GM23338 (cell line): Measurements from ENCODE around the gene THAP5. TPM values are rescaled to one million over a fixed set of nuclear protein-coding genes. Genes with fewer than 3 reads are reported as not detected.

Source experiments
- ATAC-seq: fragments of 200-7000 bp; cut with Tn5 transposase; 3 replicates; pipeline ENCODE4 v1.9.1; 2020
- DNase-seq: peaks from one replicate; pipeline ENCODE4 v3.0.0-alpha.2; 2015; ENCODE audit warnings: low spot score
- H2AFZ ChIP-seq: fragments of 200-600 bp; sonication (generic); 2 replicates; pipeline ENCODE4 v1.8.0; 2016; ENCODE audit warnings: antibody characterized with exemption, mild to moderate bottlenecking, moderate library complexity
- H3F3A ChIP-seq: fragments of 200-600 bp; sonication (generic); replicated peaks from 2 replicates; pipeline ENCODE4 v1.8.0; 2017; ENCODE audit warnings: antibody characterized with exemption, mixed run types, low read depth
- H3K27ac ChIP-seq: fragments of 200-600 bp; sonication (generic); 2 replicates; pipeline ENCODE4 v1.6.1; 2016; ENCODE audit warnings: low read depth
- H3K27me3 ChIP-seq: fragments of 200-600 bp; sonication (generic); 2 replicates; pipeline ENCODE4 v1.8.0; 2016; ENCODE audit warnings: mild to moderate bottlenecking, mixed run types, moderate library complexity; ENCODE audit not compliant: insufficient read depth
- H3K36me3 ChIP-seq: fragments of 200-600 bp; sonication (generic); 2 replicates; pipeline ENCODE4 v1.8.0; 2016; ENCODE audit warnings: mild to moderate bottlenecking; ENCODE audit not compliant: insufficient read depth
- H3K4me1 ChIP-seq: fragments of 200-600 bp; sonication (generic); 2 replicates; pipeline ENCODE4 v1.8.0; 2016; ENCODE audit warnings: mild to moderate bottlenecking, moderate library complexity; ENCODE audit not compliant: insufficient read depth
- H3K4me2 ChIP-seq: fragments of 200-600 bp; sonication (generic); 2 replicates; pipeline ENCODE4 v1.7.1; 2017; ENCODE audit warnings: mixed run types
- H3K4me3 ChIP-seq: fragments of 200-600 bp; sonication (generic); 2 replicates; pipeline ENCODE4 v1.6.1; 2016; ENCODE audit warnings: mixed run types
- H3K79me2 ChIP-seq: fragments of 200-600 bp; sonication (generic); replicated peaks from 2 replicates; pipeline ENCODE4 v1.8.0; 2017; ENCODE audit warnings: mild to moderate bottlenecking; ENCODE audit not compliant: insufficient read depth
- H3K9me2 ChIP-seq: fragments of 200-600 bp; sonication (generic); 2 replicates; pipeline ENCODE4 v1.8.0; 2017; ENCODE audit not compliant: insufficient read depth
- H4K20me1 ChIP-seq: fragments of 200-600 bp; sonication (generic); replicated peaks from 2 replicates; pipeline ENCODE4 v1.8.0; 2017; ENCODE audit warnings: mild to moderate bottlenecking; ENCODE audit not compliant: insufficient read depth
- H3K27ac Mint-ChIP-seq: 2 replicates; pipeline ENCODE4 v1.8.0; 2020; ENCODE audit warnings: inconsistent platforms, mild to moderate bottlenecking, moderate library complexity, mixed read lengths
- H3K27me3 Mint-ChIP-seq: 3 replicates; pipeline ENCODE4 v1.8.0; 2022; ENCODE audit warnings: low read depth, mild to moderate bottlenecking, moderate library complexity, mixed read lengths, inconsistent platforms; ENCODE audit not compliant: insufficient read depth, poor library complexity
- H3K36me3 Mint-ChIP-seq: 3 replicates; pipeline ENCODE4 v1.8.0; 2021; ENCODE audit warnings: low read depth, mild to moderate bottlenecking, inconsistent platforms, moderate library complexity, mixed read lengths
- H3K4me1 Mint-ChIP-seq: 3 replicates; pipeline ENCODE4 v1.8.0; 2020; ENCODE audit warnings: mild to moderate bottlenecking, inconsistent platforms, mixed read lengths
- H3K4me3 Mint-ChIP-seq: 3 replicates; pipeline ENCODE4 v1.8.0; 2021; ENCODE audit warnings: moderate library complexity, mild to moderate bottlenecking, inconsistent platforms, mixed read lengths
- H3K9me3 Mint-ChIP-seq: 3 replicates; pipeline ENCODE4 v1.8.0; 2020; ENCODE audit warnings: moderate library complexity, mild to moderate bottlenecking, inconsistent platforms, mixed read lengths
- CREB1 ChIP-seq: fragments of 250-450 bp; sonication (Bioruptor Pico); IDR thresholded peaks from 2 replicates; pipeline ENCODE4 v1.5.0; 2020; ENCODE audit warnings: low read depth, mild to moderate bottlenecking, moderate library complexity
- CTCF ChIP-seq, 2 experiments: fragments of 200-600 bp in 1 of 2; sonication (generic) in 1 of 2; conservative IDR thresholded peaks; 2 replicates each; pipeline versions ENCODE4 v1.5.1 to v1.6.1; 2016 to 2017; ENCODE audit warnings: antibody characterized with exemption in 2 of 2, low read depth in 2 of 2, mild to moderate bottlenecking in 2 of 2, moderate library complexity in 1 of 2
- ETS1 ChIP-seq: IDR thresholded peaks from 2 replicates; pipeline ENCODE4 v1.6.1; 2016; ENCODE audit warnings: antibody characterized with exemption
- EZH2 ChIP-seq: fragments of 200-600 bp; sonication (generic); IDR thresholded peaks from one replicate; pipeline ENCODE4 v1.8.0; 2017; ENCODE audit warnings: antibody characterized with exemption, mild to moderate bottlenecking, low read depth; ENCODE audit not compliant: unreplicated experiment
- EZH2phosphoT487 ChIP-seq: fragments of 200-600 bp; sonication (generic); IDR thresholded peaks from one replicate; pipeline ENCODE4 v1.8.1; 2018; ENCODE audit warnings: antibody characterized with exemption; ENCODE audit not compliant: unreplicated experiment
- JUNB ChIP-seq: IDR thresholded peaks from one replicate; pipeline ENCODE4 v1.6.1; 2016; ENCODE audit warnings: antibody characterized with exemption; ENCODE audit not compliant: unreplicated experiment
- NANOG ChIP-seq: IDR thresholded peaks from 2 replicates; pipeline ENCODE4 v1.6.1; 2016; ENCODE audit warnings: antibody characterized with exemption, borderline replicate concordance
- REST ChIP-seq: IDR thresholded peaks from one replicate; pipeline ENCODE4 v1.6.1; 2018; ENCODE audit warnings: antibody characterized with exemption; ENCODE audit not compliant: unreplicated experiment
- STAT1 ChIP-seq: IDR thresholded peaks from one replicate; pipeline ENCODE4 v1.6.1; 2016; ENCODE audit warnings: antibody characterized with exemption; ENCODE audit not compliant: unreplicated experiment
- ZNF331 ChIP-seq: fragments of 250-450 bp; sonication (Bioruptor Pico); IDR thresholded peaks from 2 replicates; pipeline ENCODE4 v1.5.0; 2020; ENCODE audit warnings: low read depth, mild to moderate bottlenecking, moderate library complexity
- ZNF462 ChIP-seq: fragments of 250-450 bp; sonication (Bioruptor Pico); IDR thresholded peaks from 2 replicates; pipeline ENCODE4 v1.5.0; 2020; ENCODE audit warnings: mild to moderate bottlenecking, moderate library complexity
- polyA plus RNA-seq: library from polyadenylated mRNA; unstranded; fragments of >200 nt; fragmentation: Nextera tagmentation; extraction: Ambion mirVana; gene quantifications from 2 replicates; pipeline ENCODE4 v1.2.1, GENCODE V29; 2016
- total RNA-seq: library from RNA; depleted of rRNA; stranded (reverse); fragments of >200 nt; shearing (Covaris generic); gene quantifications from 2 replicates; pipeline ENCODE4 v1.2.3, GENCODE V29; 2014

The THAP5 gene
- total and polyA plus RNA-seq, 2 experiments from 2014 or later, result 18.2 to 32.3 TPM

- H3K4me3 ChIP-seq, result no peak overlapping the region
- H3K27ac Mint-ChIP-seq, result no peak overlapping the region
- H2AFZ ChIP-seq, result no peak overlapping the region
- TF ChIP-seq EZH2phosphoT487 (no peak), ZNF462 (no peak), STAT1 (no peak), EZH2 (no peak), CTCF (conservative IDR thresholded peaks at IDR 0.05; ENCODE audit: low read depth in 2 of 2) (no peak), ZNF331 (CRISPR knock-in tag) (no peak), JUNB (no peak), REST (no peak), NANOG (no peak), CREB1 (no peak), ETS1 (no peak)
- no peaks in the 10 kb centered on the region for H3K79me2 ChIP-seq
- H3K9me3 Mint-ChIP-seq, result no peaks in the 10 kb centered on the region
- no peaks in the 10 kb centered on the region for H3K36me3 Mint-ChIP-seq
- peaks cover 35% of the 10 kb centered on the region for H3K4me1 Mint-ChIP-seq
- H3K4me1 ChIP-seq, result peaks cover 16% of the 10 kb centered on the region; the same call in 1 of the 2 replicates
- H3K27me3 ChIP-seq, result no peaks in the 10 kb centered on the region
- ATAC-seq (no peak), DNase-seq (no peak)
- no peak overlapping the region for H3K4me2 ChIP-seq
- H3F3A ChIP-seq, result no peaks in the 10 kb centered on the region
- no peaks in the 10 kb centered on the region for H3K36me3 ChIP-seq
- no peaks in the 10 kb centered on the region for H4K20me1 ChIP-seq
- no peak overlapping the region for H3K27ac ChIP-seq
- H3K4me3 Mint-ChIP-seq, result no peak overlapping the region
- peaks cover 4% of the 10 kb centered on the region for H3K9me2 ChIP-seq
- peaks cover 1% of the 10 kb centered on the region for H3K27me3 Mint-ChIP-seq
Observed at GRCh38 chr7:108596560-108596959, 27.1 kb upstream of the THAP5 start.
